Naive thymus-derived CD4-positive, alpha-beta T cell (primary cell): ENCODE results near the gene CTBS. TPM values are rescaled to one million over a fixed set of nuclear protein-coding genes. Genes with fewer than 3 reads are reported as not detected.
"Not testable (repeated sequence)": the region's sequence is repeated elsewhere in the genome, so short reads cannot be mapped to it uniquely, and the experiment has no call there.

ENCODE experiments used
- ATAC-seq: fragments of 150-1000 bp; cut with Tn5 transposase; 2 replicates; pipeline ENCODE4 v1.10.0; 2021; ENCODE audit warnings: mild to moderate bottlenecking, moderate library complexity
- CTCF ChIA-PET: fragments of 350-600 bp; sonication (Branson Sonifier 250); formaldehyde crosslinking; loops from one replicate; lab custom pipeline; 2021; ENCODE audit warnings: antibody characterized with exemption; lab: Charles Lee
- POLR2A ChIA-PET: fragments of 350-600 bp; sonication (Branson Sonifier 250); formaldehyde crosslinking; loops from one replicate; lab custom pipeline; 2021; ENCODE audit warnings: antibody characterized with exemption, inconsistent platforms; lab: Charles Lee
- DNase-seq, 9 donors: peaks; one replicate each; pipeline versions ENCODE4 v3.0.0 to v3.0.0-alpha.2; 2020 to 2022; ENCODE audit warnings: mixed read lengths in 1 of 9
- H3K27ac ChIP-seq: one replicate; pipeline ENCODE4 v1.7.0; 2013; ENCODE audit warnings: mild to moderate bottlenecking, low read depth, low read length, moderate library complexity
- H3K27me3 ChIP-seq, 2 donors: one replicate each; pipeline ENCODE4 v1.7.0; 2013; ENCODE audit warnings: low read length in 2 of 2, mild to moderate bottlenecking in 2 of 2, moderate library complexity in 2 of 2; ENCODE audit not compliant: control insufficient read depth in 2 of 2, insufficient read depth in 2 of 2
- H3K36me3 ChIP-seq, 3 experiments: 1 replicate in 2 of 3; 2 replicates in 1 of 3; pipeline ENCODE4 v1.7.0; 2013; ENCODE audit warnings: low read length in 3 of 3, mild to moderate bottlenecking in 3 of 3, moderate library complexity in 1 of 3; ENCODE audit not compliant: insufficient read depth in 3 of 3, control insufficient read depth in 2 of 3
- H3K4me1 ChIP-seq, 2 donors: one replicate each; pipeline ENCODE4 v1.7.0; 2013; ENCODE audit warnings: low read length in 2 of 2, mild to moderate bottlenecking in 2 of 2, moderate library complexity in 1 of 2; ENCODE audit not compliant: control insufficient read depth in 2 of 2, insufficient read depth in 2 of 2
- H3K4me3 ChIP-seq: 2 replicates; pipeline ENCODE4 v1.7.0; 2013; ENCODE audit warnings: mild to moderate bottlenecking, low read length
- H3K9me3 ChIP-seq, 3 experiments: 1 replicate in 2 of 3; 2 replicates in 1 of 3; pipeline ENCODE4 v1.7.0; 2013; ENCODE audit warnings: low read length in 3 of 3; ENCODE audit not compliant: control insufficient read depth in 2 of 3
- H3K27ac Mint-ChIP-seq, 9 donors: one replicate each; pipeline ENCODE4 v1.8.0; 2020 to 2022; ENCODE audit warnings: mixed read lengths in 9 of 9, mild to moderate bottlenecking in 8 of 9, moderate library complexity in 5 of 9, inconsistent platforms in 2 of 9
- H3K27me3 Mint-ChIP-seq, 5 donors: one replicate each; pipeline ENCODE4 v1.8.0; 2021 to 2022; ENCODE audit warnings: mixed read lengths in 5 of 5, mild to moderate bottlenecking in 1 of 5
- H3K36me3 Mint-ChIP-seq, 5 donors: one replicate each; pipeline ENCODE4 v1.8.0; 2020 to 2022; ENCODE audit warnings: mixed read lengths in 5 of 5, mild to moderate bottlenecking in 3 of 5, inconsistent platforms in 1 of 5
- H3K4me1 Mint-ChIP-seq, 7 donors: one replicate each; pipeline ENCODE4 v1.8.0; 2020 to 2022; ENCODE audit warnings: mixed read lengths in 7 of 7, mild to moderate bottlenecking in 3 of 7, inconsistent platforms in 1 of 7
- H3K4me3 Mint-ChIP-seq, 10 donors: one replicate each; pipeline ENCODE4 v1.8.0; 2020 to 2022; ENCODE audit warnings: mild to moderate bottlenecking in 10 of 10, mixed read lengths in 10 of 10, moderate library complexity in 6 of 10, inconsistent platforms in 2 of 10
- H3K9me3 Mint-ChIP-seq, 11 donors: one replicate each; pipeline ENCODE4 v1.8.0; 2020 to 2022; ENCODE audit warnings: mixed read lengths in 11 of 11, mild to moderate bottlenecking in 4 of 11, inconsistent platforms in 1 of 11, moderate library complexity in 1 of 11
- intact Hi-C, 2 donors: fragments of 100-400 bp; cut with micrococcal nuclease; formaldehyde crosslinking; loops; one replicate each; pipeline ENCODE4 v1.15.1; 2023
- polyA plus RNA-seq, 2 donors: library from polyadenylated mRNA; unstranded; fragments of 300-500 nt; fragmentation: Illumina TruSeq; gene quantifications; one replicate each; pipeline ENCODE4 v1.2.3, GENCODE V29; 2021
- total RNA-seq, 6 experiments: library from RNA in 5 of 6; stranded (reverse) in 5 of 6; gene quantifications; 1 replicate in 5 of 6; 2 replicates in 1 of 6; pipeline ENCODE4 v1.2.3 and lab custom pipeline; 2021 to 2026

The CTBS gene
- total and polyA plus RNA-seq, 7 experiments from 2014 or later = 13.9 to 26.2 (median 19.0) TPM

GRCh38 chr1:84597011-84597410 lies 22.8 kb upstream of the CTBS start:
- H3K27ac ChIP-seq = no peak overlapping the region
- intact Hi-C loops = no loop called here
- ATAC-seq (no peak), DNase-seq (no peak)
- no peak overlapping the region for H3K4me3 ChIP-seq
- H3K4me1 ChIP-seq = no peaks in the 10 kb centered on the region
- no peaks in the 10 kb centered on the region for H3K9me3 ChIP-seq
- Mint-ChIP-seq H3K4me3 (no peak overlapping the region), H3K4me1 (peaks cover 0 to 11% (median 1%) of the 10 kb centered on the region in 7 donors), H3K36me3 (peaks cover 0 to 4% (median 1%) of the 10 kb centered on the region in 5 donors), H3K27ac (no peak overlapping the region), H3K27me3 (peaks cover 0 to 7% (median 0%) of the 10 kb centered on the region in 5 donors), H3K9me3 (peaks cover 0 to 12% (median 2%) of the 10 kb centered on the region in 11 donors)
- POLR2A ChIA-PET = no interaction called here
- no peaks in the 10 kb centered on the region for H3K27me3 ChIP-seq
- CTCF ChIA-PET = no interaction called here
- H3K36me3 ChIP-seq = no peaks in the 10 kb centered on the region

- H3K27ac Mint-ChIP-seq, POLR2A ChIA-PET, H3K27ac ChIP-seq, H3K36me3 ChIP-seq, DNase-seq, H3K27me3 ChIP-seq, H3K4me3 ChIP-seq, H3K4me1 ChIP-seq, intact Hi-C loops, CTCF ChIA-PET, H3K36me3 Mint-ChIP-seq, H3K4me3 Mint-ChIP-seq, ATAC-seq, H3K9me3 ChIP-seq: not testable (repeated sequence)
- peaks cover 0 to 11% (median 1%) of the 10 kb centered on the region in 7 donors for H3K4me1 Mint-ChIP-seq
- peaks cover 2 to 15% (median 8%) of the 10 kb centered on the region in 5 donors for H3K27me3 Mint-ChIP-seq
- H3K9me3 Mint-ChIP-seq = peaks cover 0 to 14% (median 2%) of the 10 kb centered on the region in 11 donors
Observed at GRCh38 chr1:84594959-84595358, 20.7 kb upstream of the CTBS start.

- H3K27ac ChIP-seq = no peak overlapping the region
- H3K36me3 Mint-ChIP-seq = peaks cover 0 to 8% (median 4%) of the 10 kb centered on the region in 5 donors
- H3K27me3 ChIP-seq = no peaks in the 10 kb centered on the region
- intact Hi-C loops = no loop called here
- ATAC-seq (no peak), DNase-seq (no peak)
- no peak overlapping the region for H3K4me3 Mint-ChIP-seq
- ChIA-PET POLR2A (no interaction called here), CTCF (no interaction called here)
- H3K9me3 Mint-ChIP-seq = peaks cover 0 to 9% (median 0%) of the 10 kb centered on the region in 11 donors
- peaks cover 0 to 6% (median 0%) of the 10 kb centered on the region in 7 donors for H3K4me1 Mint-ChIP-seq
- H3K4me1 ChIP-seq = no peaks in the 10 kb centered on the region
- peaks cover 3 to 32% (median 17%) of the 10 kb centered on the region in 5 donors for H3K27me3 Mint-ChIP-seq
- H3K4me3 ChIP-seq = no peak overlapping the region
- H3K36me3 ChIP-seq = no peaks in the 10 kb centered on the region
- H3K9me3 ChIP-seq = no peaks in the 10 kb centered on the region
- no peak overlapping the region for H3K27ac Mint-ChIP-seq
Observed at GRCh38 chr1:84587099-84587498, 12.9 kb upstream of the CTBS start.

GRCh38 chr1:84585803-84586202 lies 11.6 kb upstream of the CTBS start:
- intact Hi-C loops = no loop called here
- Histone ChIP-seq H3K4me3 (no peak overlapping the region), H3K36me3 (no peaks in the 10 kb centered on the region), H3K27ac (no peak overlapping the region), H3K27me3 (no peaks in the 10 kb centered on the region), H3K9me3 (no peaks in the 10 kb centered on the region), H3K4me1 (no peaks in the 10 kb centered on the region)
- peaks cover 0 to 6% (median 4%) of the 10 kb centered on the region in 5 donors for H3K36me3 Mint-ChIP-seq
- no peak overlapping the region for H3K27ac Mint-ChIP-seq
- no peak for ATAC-seq
- DNase-seq = no peak
- H3K27me3 Mint-ChIP-seq = peaks cover 3 to 25% (median 10%) of the 10 kb centered on the region in 5 donors
- peaks cover 0 to 4% (median 0%) of the 10 kb centered on the region in 11 donors for H3K9me3 Mint-ChIP-seq
- peaks cover 0 to 6% (median 0%) of the 10 kb centered on the region in 7 donors for H3K4me1 Mint-ChIP-seq
- CTCF ChIA-PET = interaction anchor here (1.6 kb wide), 1 partner anchor 39 kb away, joined by 3 read pairs; no protein-coding TSS in a partner anchor
- POLR2A ChIA-PET = interaction anchor here (1.4 kb wide), 1 partner anchor 11 kb away, joined by 4 read pairs; the partner anchor contains the start of gene CTBS
- H3K4me3 Mint-ChIP-seq = no peak overlapping the region

GRCh38 chr1:84584126-84584525 lies 9.9 kb upstream of the CTBS start:
- Histone ChIP-seq H3K36me3 (no peaks in the 10 kb centered on the region), H3K27me3 (no peaks in the 10 kb centered on the region), H3K9me3 (no peaks in the 10 kb centered on the region), H3K4me3 (no peak overlapping the region), H3K4me1 (no peaks in the 10 kb centered on the region), H3K27ac (no peak overlapping the region)
- H3K4me1 Mint-ChIP-seq = peaks cover 0 to 6% (median 0%) of the 10 kb centered on the region in 7 donors
- peaks cover 0 to 13% (median 8%) of the 10 kb centered on the region in 5 donors for H3K27me3 Mint-ChIP-seq
- intact Hi-C loops = no loop called here
- ChIA-PET POLR2A (no interaction called here), CTCF (no interaction called here)
- H3K36me3 Mint-ChIP-seq = peaks cover 0 to 6% (median 4%) of the 10 kb centered on the region in 5 donors
- no peak for DNase-seq
- H3K27ac Mint-ChIP-seq = no peak overlapping the region
- no peak overlapping the region for H3K4me3 Mint-ChIP-seq
- peaks cover 0 to 3% (median 0%) of the 10 kb centered on the region in 11 donors for H3K9me3 Mint-ChIP-seq
- ATAC-seq = no peak

GRCh38 chr1:84583648-84584047 lies 9.4 kb upstream of the CTBS start:
- peaks cover 0 to 6% (median 0%) of the 10 kb centered on the region in 7 donors for H3K4me1 Mint-ChIP-seq
- Histone ChIP-seq H3K27me3 (no peaks in the 10 kb centered on the region), H3K36me3 (no peaks in the 10 kb centered on the region), H3K27ac (no peak overlapping the region), H3K9me3 (no peaks in the 10 kb centered on the region), H3K4me3 (no peak overlapping the region), H3K4me1 (no peaks in the 10 kb centered on the region)
- peaks cover 0 to 6% (median 4%) of the 10 kb centered on the region in 5 donors for H3K36me3 Mint-ChIP-seq
- no peak overlapping the region for H3K4me3 Mint-ChIP-seq
- DNase-seq (no peak), ATAC-seq (no peak)
- POLR2A ChIA-PET = no interaction called here
- H3K27me3 Mint-ChIP-seq = peaks cover 0 to 14% (median 8%) of the 10 kb centered on the region in 5 donors
- intact Hi-C loops = no loop called here
- peaks cover 0 to 3% (median 0%) of the 10 kb centered on the region in 11 donors for H3K9me3 Mint-ChIP-seq
- no peak overlapping the region for H3K27ac Mint-ChIP-seq
- CTCF ChIA-PET = no interaction called here
